Stimulated activated CD8-positive, alpha-beta memory T cell treated with anti-CD3 and anti-CD28 coated beads, Interleukin-2, amount 100 ng/mL, for 1 hour (primary cell): ENCODE results near the gene CCDC158.
"Not testable (repeated sequence)": the region's sequence is repeated elsewhere in the genome, so short reads cannot be mapped to it uniquely, and the experiment has no call there.

Experiments
- DNase-seq, 2 donors: peaks; one replicate each; pipeline ENCODE4 v3.0.0-alpha.2; 2020; ENCODE audit warnings: low read depth in 2 of 2

Gene CCDC158

DNA sequence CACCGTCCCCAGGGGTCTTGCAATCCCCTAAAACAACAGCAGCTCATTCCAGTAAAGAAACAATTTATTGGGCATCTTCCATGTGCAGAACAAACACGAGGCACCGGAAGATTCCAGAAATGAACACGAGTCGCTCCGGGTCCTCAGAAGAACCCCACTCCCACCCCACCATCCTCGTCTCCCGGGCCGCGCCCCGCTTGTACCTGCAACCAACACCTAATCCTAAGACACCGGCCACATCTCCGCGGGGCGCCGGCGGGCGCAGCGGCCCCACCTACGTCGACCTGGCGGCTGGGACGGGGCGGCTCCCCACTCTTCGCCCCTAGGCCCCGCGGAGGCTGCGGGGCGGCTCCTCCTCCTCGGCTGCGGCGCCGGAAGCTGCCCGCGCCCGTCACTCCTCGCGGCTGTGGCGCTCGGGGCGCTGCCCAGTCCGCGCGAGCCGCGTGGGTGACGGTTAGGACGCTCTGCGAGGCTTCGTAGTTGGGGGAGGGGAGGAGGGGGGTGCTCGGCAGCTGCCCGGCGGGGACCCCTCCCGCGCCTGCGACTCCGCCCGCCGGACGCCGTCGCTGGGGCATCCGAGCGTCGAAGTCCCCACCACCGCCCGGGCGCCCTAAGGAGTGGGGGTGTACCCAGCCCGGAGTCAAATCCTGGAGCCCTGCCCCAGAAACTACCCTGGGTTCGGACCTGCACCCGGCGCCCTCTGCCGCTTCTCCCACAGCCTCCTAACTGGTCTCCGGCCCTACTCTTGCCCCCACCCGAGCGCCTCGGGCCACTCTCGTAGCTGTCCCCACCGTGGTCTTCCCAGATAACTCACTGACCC lies at the start of gene CCDC158:
CCDC158 (minus strand) TSS at position 380 of the 820 bp plus-strand sequence. CDS start 17,934 bp downstream, outside the sequence.
- no peak for DNase-seq

DNA sequence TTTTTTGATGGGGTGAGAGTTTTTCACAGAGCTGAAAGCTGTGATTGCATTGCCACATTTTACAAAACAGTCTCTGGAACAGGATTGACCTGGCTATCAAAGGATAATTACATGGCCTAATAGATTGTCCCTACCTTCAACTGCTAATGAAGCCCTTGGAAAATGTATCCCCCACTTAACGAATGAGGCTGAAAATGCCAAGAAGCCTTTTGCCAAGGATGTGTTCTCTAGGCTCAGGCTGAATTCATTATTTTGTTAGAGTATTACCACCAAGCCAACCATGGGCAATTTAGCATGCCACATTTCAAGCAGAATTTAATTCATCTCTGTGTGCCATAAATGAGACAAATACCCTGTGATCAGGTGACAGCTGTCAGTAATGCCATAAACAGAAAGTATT lies 49.6 kb upstream of the CCDC158 start:
- no peak for DNase-seq

DNA sequence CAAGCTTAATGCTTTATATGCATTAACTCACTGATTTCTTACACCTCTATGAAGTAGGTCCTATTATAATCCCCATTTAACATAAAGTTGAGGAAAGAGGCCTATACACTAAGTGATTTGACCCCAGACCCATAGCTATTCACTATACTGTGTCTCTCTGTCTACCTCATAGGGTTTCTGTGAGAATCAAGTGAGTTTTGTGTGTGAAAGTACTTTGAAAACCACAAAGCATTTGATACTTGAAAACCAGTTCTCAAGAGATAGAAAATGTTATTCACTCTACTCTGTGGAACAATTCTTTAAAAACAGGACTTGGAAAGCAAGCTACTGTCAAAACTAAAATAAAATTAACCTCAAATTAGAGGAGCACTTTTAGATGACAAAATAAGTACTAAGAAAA lies 49.1 kb upstream of the CCDC158 start:
- DNase-seq = no peak

DNA sequence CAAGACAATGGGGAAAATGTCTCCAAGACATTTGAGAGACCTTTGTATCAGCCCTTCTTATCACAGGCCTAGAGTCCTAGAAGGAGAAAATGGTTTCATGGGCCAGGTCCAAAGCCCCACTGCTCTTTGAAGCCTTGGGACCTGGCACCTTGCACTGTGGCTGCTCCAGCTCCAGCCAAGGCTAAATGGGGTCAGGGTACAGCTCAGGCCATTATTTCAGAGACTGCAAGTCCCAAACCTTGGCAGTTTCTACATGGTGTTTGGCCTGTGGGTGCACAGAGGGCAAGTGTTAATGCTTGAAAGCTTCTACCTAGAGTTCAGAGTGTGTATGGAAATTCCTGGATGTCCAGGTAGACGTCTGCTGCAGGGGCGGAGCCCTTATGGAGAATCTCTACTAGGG lies 42.6 kb upstream of the CCDC158 start:
- DNase-seq = no peak

DNA sequence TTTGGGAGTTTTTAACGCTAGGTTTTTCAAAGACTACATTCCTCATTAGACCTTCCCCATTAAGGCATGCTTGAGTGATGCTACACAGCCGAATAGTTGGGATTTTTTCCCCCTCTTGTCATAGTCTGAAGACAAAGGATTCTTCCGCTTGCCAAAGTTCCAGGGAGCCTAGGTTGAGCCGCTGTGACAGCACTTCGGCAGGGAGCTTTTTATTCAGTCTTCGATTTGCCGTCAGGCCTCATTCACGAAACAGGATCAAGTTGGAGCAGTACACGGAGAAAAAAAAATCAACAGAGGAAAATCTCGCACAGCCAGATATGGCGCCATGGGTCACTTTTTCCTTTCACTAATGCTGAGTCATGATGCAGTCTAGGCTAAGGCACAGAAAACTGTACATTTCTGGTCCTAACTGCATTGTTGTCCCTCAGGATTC lies 38.4 kb upstream of the CCDC158 start:
- DNase-seq = no peak

DNA sequence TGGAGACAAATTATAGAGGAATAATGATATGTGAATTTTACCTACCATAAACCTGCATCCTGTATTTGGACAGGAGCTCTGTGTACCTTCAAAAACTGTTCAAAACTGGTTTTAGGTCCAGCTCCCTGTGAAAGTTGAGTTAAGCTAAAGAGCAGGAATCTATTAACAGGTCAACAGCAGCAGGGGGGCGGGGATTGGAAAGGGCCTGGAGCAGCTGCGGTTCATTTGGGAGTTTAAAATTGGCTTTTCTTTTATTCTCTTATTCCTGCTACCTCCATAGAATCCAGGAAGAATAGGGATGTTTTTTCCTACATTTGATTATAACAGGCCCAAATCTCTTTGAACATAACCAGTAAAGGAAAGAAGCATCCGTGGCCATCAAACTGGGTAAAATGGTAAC lies 37.9 kb upstream of the CCDC158 start:
- no peak for DNase-seq

DNA sequence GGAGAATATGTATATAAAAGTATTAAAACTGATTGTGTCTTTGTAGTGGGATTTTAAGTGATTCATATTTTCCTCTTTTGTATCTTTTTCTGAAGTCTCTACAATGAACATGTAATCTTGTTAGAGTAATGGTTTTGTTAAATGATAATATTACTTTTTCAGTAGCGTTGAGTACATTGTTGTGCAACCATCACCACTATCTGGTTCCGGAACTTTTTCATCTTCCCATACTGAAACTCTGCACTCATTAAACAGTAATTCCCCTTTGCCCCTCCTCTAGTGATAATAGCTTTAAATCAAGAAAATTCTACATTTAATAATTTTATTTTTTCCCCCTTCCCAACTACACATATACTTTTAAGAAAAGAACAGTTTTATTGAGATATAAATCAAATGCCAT lies 37.4 kb upstream of the CCDC158 start:
- no peak for DNase-seq

DNA sequence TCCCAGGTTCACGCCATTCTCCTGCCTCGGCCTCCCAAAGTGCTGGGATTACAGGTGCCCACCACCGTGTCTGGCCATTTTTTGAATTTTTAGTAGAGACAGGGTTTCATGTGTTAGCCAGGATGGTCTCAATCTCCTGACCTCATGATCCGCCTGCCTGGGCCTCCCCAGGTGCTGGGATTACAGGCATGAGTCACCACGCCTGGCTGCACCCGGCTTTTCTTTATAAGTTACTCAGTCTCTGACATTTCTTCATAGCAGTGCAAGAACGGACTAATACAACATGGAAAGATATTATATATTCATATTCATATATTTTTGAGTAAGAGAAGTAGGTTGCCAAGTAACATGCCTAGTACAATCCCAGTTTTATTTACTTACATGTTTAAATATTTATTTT lies 36.9 kb upstream of the CCDC158 start:
- no peak for DNase-seq

DNA sequence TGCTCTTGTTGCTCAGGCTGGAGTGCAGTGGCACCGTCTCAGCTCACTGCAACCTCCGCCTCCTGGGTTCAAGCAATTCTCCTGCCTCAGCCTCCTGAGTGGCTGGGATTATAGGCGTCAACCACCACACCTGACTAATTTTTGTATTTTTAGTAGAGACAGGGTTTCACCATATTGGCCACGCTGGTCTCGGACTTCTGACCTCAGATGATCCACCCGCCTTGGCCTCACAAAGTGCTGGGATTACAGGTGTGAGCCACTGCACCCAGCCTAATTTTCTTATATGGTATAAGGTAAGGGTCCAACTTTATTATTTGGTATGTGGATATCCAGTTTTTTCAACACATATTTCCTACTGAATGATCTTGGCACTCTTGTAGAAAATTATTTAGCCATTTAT lies 33.1 kb upstream of the CCDC158 start:
- DNase-seq = not testable (repeated sequence)

DNA sequence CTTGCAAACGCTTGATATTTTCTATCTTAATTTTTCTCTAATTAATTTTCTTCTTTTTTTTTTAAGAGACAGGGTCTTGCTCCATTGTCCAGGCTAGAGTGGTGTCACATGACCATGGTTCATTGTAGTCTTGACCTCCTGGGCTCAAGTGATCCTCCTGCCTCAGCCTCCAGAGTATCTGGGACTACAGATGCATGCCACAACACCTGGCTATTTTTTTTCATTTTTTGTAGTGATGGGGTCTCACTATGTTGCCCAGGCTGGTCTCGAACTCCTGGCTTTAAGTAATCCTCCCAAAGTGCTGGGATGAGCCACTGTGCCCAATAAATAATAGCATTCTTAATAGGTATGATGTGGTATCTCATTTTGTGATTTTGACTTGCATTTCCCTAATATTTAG lies 32.3 kb upstream of the CCDC158 start:
- no peak for DNase-seq

DNA sequence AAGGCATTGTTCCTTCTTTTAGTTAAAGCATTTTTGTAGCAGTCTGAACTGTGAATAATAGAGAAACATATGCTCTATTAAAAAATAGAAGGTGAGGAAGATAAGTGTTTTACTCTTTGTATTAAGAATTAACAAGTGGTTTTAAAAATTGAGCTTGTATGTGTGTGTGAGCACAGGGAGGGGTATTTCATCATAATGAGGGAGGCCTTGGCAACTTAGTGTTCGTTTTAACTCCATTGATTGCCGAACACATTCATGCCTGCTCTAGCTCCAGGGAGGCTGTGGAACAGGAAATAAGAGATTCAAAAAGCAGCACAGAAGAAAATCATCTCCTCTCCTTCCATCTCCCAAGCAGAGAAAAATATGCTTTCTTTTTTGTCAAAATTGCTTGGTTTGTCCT lies 28.9 kb upstream of the CCDC158 start:
- no peak for DNase-seq

DNA sequence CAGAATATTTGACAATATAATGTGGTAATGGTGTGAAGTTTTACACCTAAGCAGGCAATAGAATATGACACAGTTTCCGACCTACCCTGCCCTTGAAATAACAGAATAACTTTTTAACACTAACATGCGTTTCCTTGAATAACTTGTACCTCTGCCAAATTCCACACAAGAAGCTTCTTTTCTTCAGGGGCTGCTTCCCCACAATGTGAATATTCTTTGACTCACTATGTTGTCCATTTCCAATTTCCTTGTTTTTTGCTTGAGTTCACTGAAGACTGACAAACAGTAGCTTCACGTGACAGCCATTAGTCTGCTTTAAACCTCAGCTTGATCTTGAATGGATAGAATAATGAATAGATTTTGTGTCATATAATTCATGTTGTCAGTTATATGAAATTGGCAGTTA lies 28.4 kb upstream of the CCDC158 start:
- no peak for DNase-seq

DNA sequence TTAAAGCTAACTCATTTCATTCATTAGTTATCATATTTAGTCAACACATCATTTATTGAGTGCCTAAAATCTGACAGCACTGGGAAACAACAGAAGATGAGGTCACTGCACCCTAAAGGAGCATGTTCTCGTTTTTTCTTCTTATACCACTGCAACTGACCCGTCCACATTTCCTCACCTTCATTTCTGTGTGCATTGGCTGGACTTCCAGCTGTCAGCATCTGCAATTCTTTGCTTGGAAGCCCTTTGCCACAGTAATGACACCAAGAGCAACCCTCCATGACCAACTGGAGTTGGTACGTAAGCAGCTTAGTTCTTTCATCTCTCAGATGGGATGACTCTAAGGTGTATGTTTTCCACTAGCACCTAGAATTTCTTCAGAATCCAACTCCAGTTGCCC lies 27.3 kb upstream of the CCDC158 start:
- DNase-seq = no peak

DNA sequence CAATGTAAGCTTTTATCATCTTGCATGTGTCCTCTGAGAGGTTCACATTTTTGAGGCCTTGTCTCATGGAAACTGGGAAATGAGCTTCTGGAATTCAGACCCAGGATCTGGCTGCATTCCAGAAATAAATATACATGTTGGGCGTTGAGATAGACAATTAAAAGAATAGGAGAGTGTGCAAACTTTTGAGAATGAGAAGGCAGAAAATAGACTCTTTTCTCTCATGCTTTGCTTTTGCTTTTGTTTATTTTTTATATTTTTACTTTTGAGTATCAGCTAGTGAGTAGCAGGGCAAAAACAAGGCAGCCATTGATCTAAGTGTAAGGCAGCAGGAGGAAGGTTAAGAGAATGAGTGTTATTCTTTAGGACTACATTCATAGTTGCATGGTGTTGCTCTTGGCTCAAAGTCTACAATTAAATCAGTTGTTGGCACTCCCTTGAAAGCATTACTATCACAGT lies 26.5 kb upstream of the CCDC158 start:
- DNase-seq = no peak

DNA sequence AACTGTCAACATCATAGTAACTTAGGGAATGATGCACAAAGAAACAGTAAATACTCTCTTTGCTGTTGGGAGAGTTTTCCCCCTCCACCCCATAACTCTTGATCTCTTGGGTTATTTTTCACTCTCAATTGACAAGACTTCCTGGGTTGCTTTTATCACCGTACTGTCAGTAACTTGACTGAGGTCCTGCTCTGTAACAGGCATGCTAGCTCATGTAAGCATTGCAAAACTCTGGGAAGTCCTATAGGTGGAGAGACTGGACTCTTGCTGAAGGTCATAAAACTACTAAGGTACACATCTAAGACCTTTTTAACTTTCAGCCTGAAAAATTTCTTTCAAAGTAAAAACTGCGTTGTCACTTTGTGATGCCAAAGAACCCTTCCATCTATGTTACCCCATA lies 25.0 kb upstream of the CCDC158 start:
- no peak for DNase-seq

DNA sequence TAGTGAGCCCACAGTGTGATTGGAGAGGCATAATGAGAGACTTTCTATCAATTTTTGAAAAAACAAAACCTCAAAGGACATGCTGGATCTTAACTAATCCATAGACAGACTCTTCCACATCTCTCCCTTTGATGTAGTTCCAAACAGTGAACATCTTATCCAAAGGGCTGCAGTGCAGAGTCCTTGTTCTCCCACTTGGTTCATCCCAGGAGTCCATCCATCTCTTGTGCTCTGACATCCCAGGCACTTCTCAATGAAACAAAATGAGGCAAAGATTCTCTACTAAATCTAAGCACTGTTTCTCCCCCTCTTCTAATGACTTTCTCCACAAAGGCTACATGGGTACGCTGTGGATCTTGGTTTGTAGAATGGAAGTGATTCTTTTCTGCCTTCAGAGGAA lies 22.4 kb upstream of the CCDC158 start:
- DNase-seq = no peak

DNA sequence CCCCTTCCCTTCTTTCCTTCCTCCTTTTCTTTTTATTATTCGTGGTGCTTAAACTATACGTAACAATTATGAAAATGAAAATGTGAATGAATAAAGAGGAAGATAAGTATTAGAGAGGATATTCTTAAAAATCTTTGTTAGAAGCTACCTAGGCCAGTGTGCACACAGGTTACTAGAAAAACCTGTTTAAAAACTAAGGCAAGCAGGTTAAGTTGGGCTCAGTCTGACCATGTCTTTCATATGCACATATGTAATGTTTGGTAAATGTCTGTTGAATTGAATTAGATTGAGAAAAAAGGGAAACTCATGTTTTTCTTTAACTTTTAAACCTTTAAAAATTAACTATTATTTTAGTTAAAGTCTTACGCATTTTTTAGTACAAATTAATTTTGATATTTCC lies 21.9 kb upstream of the CCDC158 start:
- DNase-seq = no peak

DNA sequence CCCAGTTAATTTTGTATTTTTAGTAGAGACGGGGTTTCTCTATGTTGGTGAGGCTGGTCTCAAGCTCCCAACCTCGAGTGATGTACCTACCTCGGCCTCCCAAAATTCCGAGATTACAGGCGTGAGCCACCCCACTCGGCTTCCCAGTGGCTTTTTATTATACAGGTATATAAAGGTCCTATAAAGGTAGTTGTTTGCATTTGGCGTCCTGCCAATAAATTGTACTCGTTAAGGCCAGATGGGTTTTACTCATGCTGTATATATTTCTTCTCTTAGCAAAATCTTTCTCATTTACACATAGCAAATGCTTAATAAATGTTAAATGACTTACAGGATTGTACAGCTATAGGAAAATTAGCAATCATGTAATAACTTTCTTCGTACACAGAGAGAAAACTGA lies 20.9 kb upstream of the CCDC158 start:
- DNase-seq = no peak

DNA sequence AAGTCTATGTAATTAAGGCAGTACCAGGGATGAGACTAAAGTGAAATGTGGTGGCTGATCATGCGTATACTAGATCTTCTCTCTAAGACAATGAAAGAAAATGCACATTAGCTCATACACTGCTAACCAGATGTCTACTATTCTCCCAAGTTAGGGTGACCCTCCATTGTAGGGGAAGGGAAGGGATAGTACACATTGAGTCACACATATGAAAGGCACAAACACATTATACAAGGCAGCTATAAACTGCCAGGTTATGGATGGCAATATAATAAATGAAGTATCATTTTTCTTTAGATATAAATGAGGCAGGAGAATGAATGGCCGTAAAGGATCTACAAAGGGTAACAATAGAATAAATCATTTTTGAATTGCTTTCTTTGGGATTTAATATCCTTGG lies 18.6 kb upstream of the CCDC158 start:
- DNase-seq = no peak

DNA sequence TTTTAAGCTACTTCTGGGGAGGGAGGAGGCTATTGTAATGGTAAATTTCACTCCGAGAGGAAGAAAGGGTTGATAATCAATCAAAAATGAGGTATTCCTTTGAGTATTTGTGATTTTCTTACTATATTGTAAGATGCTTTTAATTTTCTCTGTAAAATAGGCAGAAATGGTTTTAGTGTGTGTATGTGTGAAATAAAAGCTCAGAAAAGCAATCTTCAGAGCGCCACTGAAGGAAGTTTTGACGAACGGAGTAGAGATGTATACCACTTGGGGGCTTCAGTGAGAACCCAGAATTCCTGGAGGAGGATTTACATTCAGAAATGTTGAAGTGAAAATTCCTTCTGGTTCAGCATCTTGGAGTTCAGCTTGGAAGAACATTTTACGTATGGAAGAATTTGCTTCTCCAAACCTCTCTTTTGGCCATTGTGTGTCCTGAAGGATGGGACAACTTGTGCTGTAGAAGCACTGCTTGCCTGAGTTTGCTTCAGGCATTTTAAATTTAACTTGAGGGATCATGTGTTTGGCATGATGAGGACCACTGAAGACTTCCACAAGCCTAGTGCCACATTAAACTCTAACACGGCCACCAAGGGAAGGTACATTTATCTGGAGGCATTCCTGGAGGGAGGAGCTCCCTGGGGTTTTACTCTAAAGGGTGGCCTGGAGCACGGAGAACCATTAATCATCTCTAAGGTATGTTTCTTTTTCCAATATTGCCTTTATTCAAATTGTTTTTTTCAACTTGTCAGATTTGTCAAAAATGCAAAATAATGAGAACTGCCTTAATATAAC lies 14.8 kb upstream of the CCDC158 start:
- no peak for DNase-seq

DNA sequence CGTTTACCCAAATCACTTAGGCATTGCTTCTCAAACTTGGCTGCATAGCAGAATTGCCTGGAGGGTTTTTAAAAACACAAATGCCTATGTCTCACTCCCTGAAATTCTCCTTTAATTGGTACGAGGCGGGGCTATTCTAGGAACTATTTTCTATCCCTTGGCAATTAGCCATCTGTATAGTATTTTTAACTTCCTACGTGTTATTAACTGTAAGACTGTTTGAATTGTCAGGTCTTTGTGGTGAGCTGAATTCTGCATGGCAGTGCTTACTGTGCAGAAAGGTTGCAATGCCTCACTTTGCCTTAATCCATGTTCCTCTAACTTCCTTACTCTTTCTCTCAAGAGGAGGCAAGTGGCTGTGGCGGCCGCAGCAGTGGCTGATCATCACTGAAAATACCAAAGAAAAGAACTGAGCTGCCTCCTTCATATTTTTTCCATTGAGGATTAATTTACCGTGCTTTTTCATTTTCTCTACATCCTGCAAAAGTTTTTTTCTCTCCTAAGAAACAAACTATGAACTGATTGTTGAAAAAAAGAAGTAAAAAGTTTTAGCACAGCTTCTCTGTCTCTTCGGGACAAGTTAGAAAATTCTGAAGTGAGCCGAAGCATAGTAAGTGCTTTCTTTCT lies 14.1 kb upstream of the CCDC158 start, which contains the start of gene SHROOM3:
SHROOM3 (plus strand) TSS at position 329 of the 627 bp plus-strand sequence. CDS start 824 bp downstream, outside the sequence.
- no peak for DNase-seq
